H1 (cell line): Measurements from ENCODE around the gene TXNIP. TPM values are rescaled to one million over a fixed set of nuclear protein-coding genes. Genes with fewer than 3 reads are reported as not detected.

Experiments
- CTCF ChIA-PET: fragments of 300-600 bp; sonication (Branson Sonifier 250); formaldehyde crosslinking; loops from one replicate; lab custom pipeline; 2021; ENCODE audit not compliant: partially characterized antibody; lab: Charles Lee
- POLR2A ChIA-PET: fragments of 300-600 bp; sonication (Branson Sonifier 250); formaldehyde crosslinking; loops from one replicate; lab custom pipeline; 2021; ENCODE audit warnings: inconsistent platforms; ENCODE audit not compliant: partially characterized antibody; lab: Charles Lee
- DNase-seq, 2 experiments: peaks; one replicate each; pipeline versions ENCODE4 v3.0.0 to v3.0.0-alpha.2; 2010 to 2022; ENCODE audit warnings: low spot score in 2 of 2, low read depth in 1 of 2, mixed read lengths in 1 of 2
- FAIRE-seq: peaks from 2 replicates; lab custom pipeline; 2011; peaks lifted over from hg19 to GRCh38; lab: Jason Lieb, UNC
- H2AFZ ChIP-seq: 2 replicates; pipeline ENCODE4 v1.8.1; 2012; ENCODE audit warnings: low read length, inconsistent platforms
- H2AK5ac ChIP-seq: 2 replicates; pipeline ENCODE4 v1.6.1; 2013; ENCODE audit warnings: low read depth, low read length
- H2BK120ac ChIP-seq: replicated peaks from 2 replicates; pipeline ENCODE3; 2013; ENCODE audit warnings: low read depth, low read length, inconsistent platforms
- H2BK12ac ChIP-seq: 2 replicates; pipeline ENCODE4 v1.6.1; 2013; ENCODE audit warnings: low read depth, low read length
- H2BK15ac ChIP-seq: 2 replicates; pipeline ENCODE4 v1.6.1; 2013; ENCODE audit warnings: low read length
- H2BK20ac ChIP-seq: 2 replicates; pipeline ENCODE4 v1.6.1; 2013; ENCODE audit warnings: low read length
- H2BK5ac ChIP-seq: 2 replicates; pipeline ENCODE4 v1.6.1; 2013; ENCODE audit warnings: low read depth, low read length
- H3K14ac ChIP-seq: 2 replicates; pipeline ENCODE4 v1.6.1; 2013; ENCODE audit warnings: inconsistent platforms; ENCODE audit not compliant: insufficient read length
- H3K18ac ChIP-seq: 2 replicates; pipeline ENCODE4 v1.6.1; 2013; ENCODE audit warnings: low read length; ENCODE audit errors: extremely low read depth
- H3K23ac ChIP-seq: 2 replicates; pipeline ENCODE4 v1.6.1; 2013; ENCODE audit warnings: inconsistent platforms; ENCODE audit not compliant: insufficient read length
- H3K23me2 ChIP-seq: 2 replicates; pipeline ENCODE4 v1.6.1; 2013; ENCODE audit warnings: low read depth, low read length
- H3K27ac ChIP-seq: 2 replicates; pipeline ENCODE4 v1.6.1; 2011; ENCODE audit warnings: low read depth, low read length, inconsistent platforms
- H3K27me3 ChIP-seq, 4 experiments: replicated peaks in 1 of 4; 1 replicate in 1 of 4; 2 replicates in 3 of 4; pipeline versions ENCODE4 v1.6.1 to v1.8.1; 2011 to 2013; ENCODE audit warnings: low read length in 3 of 4, mild to moderate bottlenecking in 3 of 4, inconsistent platforms in 2 of 4, mixed read lengths in 2 of 4, moderate library complexity in 1 of 4; ENCODE audit not compliant: control insufficient read depth in 3 of 4, insufficient read depth in 3 of 4; ENCODE audit errors: extremely low read depth in 1 of 4
- H3K36me3 ChIP-seq, 4 experiments: 2 replicates each; pipeline versions ENCODE4 v1.6.1 to v1.8.1; 2011 to 2013; ENCODE audit warnings: mild to moderate bottlenecking in 4 of 4, low read length in 3 of 4, moderate library complexity in 2 of 4, control low read depth in 1 of 4, inconsistent platforms in 1 of 4; ENCODE audit not compliant: insufficient read depth in 4 of 4, control insufficient read depth in 2 of 4
- H3K4ac ChIP-seq: replicated peaks from 2 replicates; pipeline ENCODE3; 2013; ENCODE audit warnings: low read length, low read depth, mixed read lengths, inconsistent platforms; ENCODE audit not compliant: insufficient read length
- H3K4me1 ChIP-seq, 4 experiments: replicated peaks in 1 of 4; 1 replicate in 1 of 4; 2 replicates in 3 of 4; pipeline versions ENCODE4 v1.6.1 to v1.8.1; 2011 to 2013; ENCODE audit warnings: low read length in 3 of 4, inconsistent platforms in 2 of 4, mixed read lengths in 1 of 4; ENCODE audit not compliant: insufficient read depth in 4 of 4, control insufficient read depth in 3 of 4
- H3K4me2 ChIP-seq, 2 experiments: 2 replicates each; pipeline versions ENCODE4 v1.6.1 to v1.8.1; 2011 to 2013; ENCODE audit warnings: low read depth in 2 of 2, low read length in 2 of 2, control low read depth in 1 of 2, inconsistent platforms in 1 of 2, mild to moderate bottlenecking in 1 of 2; ENCODE audit not compliant: insufficient read depth in 1 of 2
- H3K4me3 ChIP-seq, 4 experiments: fragments of 200-600, 300-600 bp in 1 of 4; sonication (generic), shearing (Covaris generic), sonication (Bioruptor Twin) in 1 of 4; 2 replicates each; pipeline versions ENCODE4 v1.5.1 to v1.8.1; 2011 to 2016; ENCODE audit warnings: low read length in 4 of 4, low read depth in 3 of 4, control low read depth in 2 of 4, inconsistent platforms in 2 of 4, mild to moderate bottlenecking in 2 of 4, mixed read lengths in 1 of 4, moderate library complexity in 1 of 4; ENCODE audit not compliant: insufficient read depth in 2 of 4; ENCODE audit errors: extremely low read depth in 1 of 4
- H3K56ac ChIP-seq: replicated peaks from 2 replicates; pipeline ENCODE3; 2013; ENCODE audit warnings: low read depth, mild to moderate bottlenecking, mixed read lengths, low read length, inconsistent platforms; ENCODE audit not compliant: insufficient read length
- H3K79me1 ChIP-seq: 2 replicates; pipeline ENCODE4 v1.6.1; 2013; ENCODE audit warnings: low read depth, low read length, control low read depth
- H3K79me2 ChIP-seq, 2 experiments: 2 replicates each; pipeline versions ENCODE4 v1.6.1 to v1.8.1; 2012 to 2013; ENCODE audit warnings: low read length in 2 of 2, mild to moderate bottlenecking in 2 of 2, inconsistent platforms in 1 of 2; ENCODE audit not compliant: insufficient read depth in 2 of 2, control insufficient read depth in 1 of 2
- H3K9ac ChIP-seq, 4 experiments: replicated peaks in 1 of 4; 1 replicate in 1 of 4; 2 replicates in 3 of 4; pipeline versions ENCODE4 v1.6.1 to v1.8.1; 2011 to 2013; ENCODE audit warnings: low read depth in 3 of 4, low read length in 3 of 4, control low read depth in 2 of 4, mild to moderate bottlenecking in 2 of 4, moderate library complexity in 2 of 4, inconsistent platforms in 1 of 4; ENCODE audit errors: extremely low read depth in 1 of 4
- H3K9me3 ChIP-seq, 2 experiments: 2 replicates each; pipeline versions ENCODE4 v1.6.1 to v1.8.1; 2012 to 2013; ENCODE audit warnings: mild to moderate bottlenecking in 2 of 2, moderate library complexity in 2 of 2, control low read depth in 1 of 2, inconsistent platforms in 1 of 2, low read depth in 1 of 2, low read length in 1 of 2, mixed read lengths in 1 of 2; ENCODE audit not compliant: insufficient read depth in 2 of 2
- H4K20me1 ChIP-seq, 2 experiments: replicated peaks in 1 of 2; 2 replicates each; pipeline versions ENCODE3 to v1.8.1; 2011 to 2013; ENCODE audit warnings: inconsistent platforms in 2 of 2, low read length in 2 of 2, mild to moderate bottlenecking in 1 of 2; ENCODE audit not compliant: insufficient read depth in 2 of 2, control insufficient read depth in 1 of 2
- H4K5ac ChIP-seq: 2 replicates; pipeline ENCODE4 v1.6.1; 2013; ENCODE audit warnings: low read length, low read depth, mixed read lengths, inconsistent platforms; ENCODE audit not compliant: insufficient read length
- H4K8ac ChIP-seq: 2 replicates; pipeline ENCODE4 v1.8.0; 2013; ENCODE audit warnings: mild to moderate bottlenecking, moderate library complexity, low read length, inconsistent platforms; ENCODE audit not compliant: insufficient read depth; ENCODE audit errors: extremely low read depth
- H4K91ac ChIP-seq: replicated peaks from 2 replicates; pipeline ENCODE3; 2013; ENCODE audit warnings: low read length, mixed read lengths, inconsistent platforms; ENCODE audit not compliant: insufficient read length
- ATF3 ChIP-seq: IDR thresholded peaks from 2 replicates; pipeline ENCODE4 v1.6.1; 2011; ENCODE audit warnings: low read depth, mild to moderate bottlenecking, low read length; ENCODE audit not compliant: insufficient read depth
- BACH1 ChIP-seq: IDR thresholded peaks from 2 replicates; pipeline ENCODE4 v1.6.1; 2012; ENCODE audit warnings: low read length, improper control_type of control experiment
- BCL11A ChIP-seq, 2 experiments: IDR thresholded peaks; one replicate each; pipeline ENCODE4 v1.6.1; 2011; ENCODE audit warnings: low read depth in 2 of 2, low read length in 2 of 2, mild to moderate bottlenecking in 2 of 2
- CHD1 ChIP-seq: IDR thresholded peaks from 2 replicates; pipeline ENCODE4 v1.6.1; 2012; ENCODE audit warnings: low read depth, low read length, improper control_type of control experiment
- CREB1 ChIP-seq: IDR thresholded peaks from 2 replicates; pipeline ENCODE4 v1.6.1; 2012; ENCODE audit warnings: inconsistent platforms
- EGR1 ChIP-seq: IDR thresholded peaks from 2 replicates; pipeline ENCODE4 v1.6.1; 2011; ENCODE audit warnings: low read depth, low read length, borderline replicate concordance
- GTF2F1 ChIP-seq: IDR thresholded peaks from 2 replicates; pipeline ENCODE4 v1.6.1; 2012; ENCODE audit warnings: low read depth, low read length, improper control_type of control experiment, borderline replicate concordance
- JUN ChIP-seq: IDR thresholded peaks from 2 replicates; pipeline ENCODE4 v1.6.1; 2011; ENCODE audit warnings: low read depth, mild to moderate bottlenecking, improper control_type of control experiment, low read length
- NANOG ChIP-seq: IDR thresholded peaks from 2 replicates; pipeline ENCODE4 v1.6.1; 2011; ENCODE audit warnings: low read length, low read depth, mild to moderate bottlenecking, inconsistent platforms; ENCODE audit not compliant: insufficient read depth, poor library complexity, severe bottlenecking
- NRF1 ChIP-seq: IDR thresholded peaks from 2 replicates; pipeline ENCODE4 v1.6.1; 2011; ENCODE audit warnings: mild to moderate bottlenecking, low read depth, low read length, improper control_type of control experiment
- POLR2A ChIP-seq, 2 experiments: IDR thresholded peaks; 1 replicate in 1 of 2; 2 replicates in 1 of 2; pipeline ENCODE4 v1.6.1; 2011; ENCODE audit warnings: low read depth in 2 of 2, low read length in 2 of 2, mild to moderate bottlenecking in 2 of 2; ENCODE audit errors: control extremely low read depth in 1 of 2
- SIX5 ChIP-seq: IDR thresholded peaks from 2 replicates; pipeline ENCODE4 v1.6.1; 2011; ENCODE audit warnings: mild to moderate bottlenecking, low read depth, low read length
- SP1 ChIP-seq: IDR thresholded peaks from 2 replicates; pipeline ENCODE4 v1.6.1; 2011; ENCODE audit warnings: low read depth, low read length
- SUZ12 ChIP-seq: fragments of 200-600 bp; sonication (generic); IDR thresholded peaks from 2 replicates; pipeline ENCODE4 v1.6.1; 2012; ENCODE audit warnings: mild to moderate bottlenecking, inconsistent platforms, low read length, moderate library complexity, mixed read lengths
- TEAD4 ChIP-seq: IDR thresholded peaks from 2 replicates; pipeline ENCODE4 v1.6.1; 2012; ENCODE audit warnings: low read depth, low read length, inconsistent platforms, mixed read lengths
- YY1 ChIP-seq: IDR thresholded peaks from 2 replicates; pipeline ENCODE4 v1.6.1; 2011; ENCODE audit warnings: low read depth, mild to moderate bottlenecking, low read length
- WGBS, 2 experiments: shearing (Covaris generic) in 1 of 2; methylation state at CpG; one replicate each; pipeline versions ENCODE4 v1.1.6 to v1.1.7; 2013 to 2015; ENCODE audit warnings: low lambda C conversion rate in 2 of 2, mixed read lengths in 2 of 2, inconsistent platforms in 1 of 2, low coverage in 1 of 2, missing lambda C conversion rate in 1 of 2; ENCODE audit not compliant: insufficient replicate concordance in 2 of 2, insufficient coverage in 1 of 2, insufficient read length in 1 of 2; ENCODE audit errors: extremely low coverage in 1 of 2, missing lambda C conversion rate in 1 of 2; 5-methylcytosine and 5-hydroxymethylcytosine counted together
- polyA plus RNA-seq, 7 experiments: library from polyadenylated mRNA; depleted of rRNA in 3 of 7; stranded (reverse) in 5 of 7; unstranded in 2 of 7; fragments of >200 nt in 5 of 7; fragments of 200-250 nt in 2 of 7; gene quantifications; 1 replicate in 5 of 7; 2 replicates in 1 of 7; 4 replicates in 1 of 7; pipeline versions ENCODE4 v1.2.1 to v1.2.3, GENCODE V29; 2011 to 2013; ENCODE audit warnings: missing spikeins in 2 of 7, mixed read lengths in 2 of 7
- total RNA-seq: library from RNA; stranded (reverse); fragmentation: NEBNext Ultra II Directional; extraction: Animal tissue kit (Norgen Biotek cat#: 25700); gene quantifications from 2 replicates; pipeline ENCODE4 v1.2.1, GENCODE V29; 2021

TXNIP gene
- total and polyA plus RNA-seq, 2 of the 8 experiments (the other 6 are each of a cell fraction or from before 2014, with no cell fraction given), result 12.3 to 56.8 TPM

GRCh38 chr1:145986551-145986950 is 9.8 kb downstream of the TXNIP start:
- no peak overlapping the region for H2AFZ ChIP-seq
- no peak overlapping the region for H2BK5ac ChIP-seq
- FAIRE-seq (no peak), DNase-seq (no peak)
- no peak overlapping the region for H3K4me3 ChIP-seq
- H2BK15ac ChIP-seq, result no peak overlapping the region
- ChIA-PET POLR2A (interaction anchor here (1.8 to 13.7 kb wide), 3 partner anchors 4 to 59 kb away, joined by 6 to 218 read pairs (median 218); partner anchors contain the start of genes RBM8A and TXNIP), CTCF (interaction anchor here (0.7 to 12.6 kb wide), 4 partner anchors 8 to 103 kb away, joined by 3 to 93 read pairs (median 6); no protein-coding TSS in a partner anchor)
- TF ChIP-seq SP1, result no peak
- no peak for TF ChIP-seq TEAD4
- no peak for TF ChIP-seq NRF1
- TF ChIP-seq CHD1, result no peak
- TF ChIP-seq YY1, result no peak
- no peak for TF ChIP-seq POLR2A (IDR thresholded peaks at IDR 0.05; ENCODE audit: control extremely low read depth in 1 of 2, low read depth in 2 of 2, low read length in 2 of 2)
- no peak for TF ChIP-seq BCL11A (IDR thresholded peaks at IDR 0.05; ENCODE audit: low read depth in 2 of 2, low read length in 2 of 2)
- TF ChIP-seq BACH1, result no peak
- no peak for TF ChIP-seq EGR1
- TF ChIP-seq JUN, result no peak
- no peak for TF ChIP-seq GTF2F1
- no peak for TF ChIP-seq ATF3
- TF ChIP-seq SUZ12, result no peak
- TF ChIP-seq NANOG, result no peak
- TF ChIP-seq CREB1, result no peak
- TF ChIP-seq SIX5, result no peak
- H2BK12ac ChIP-seq, result no peak overlapping the region
- no peak overlapping the region for H3K14ac ChIP-seq
- H3K79me2 ChIP-seq, result no peaks in the 10 kb centered on the region
- H2AK5ac ChIP-seq, result no peak overlapping the region
- H3K9ac ChIP-seq, result no peak overlapping the region
- no peaks in the 10 kb centered on the region for H3K79me1 ChIP-seq
- H2BK120ac ChIP-seq, result no peak overlapping the region
- no peaks in the 10 kb centered on the region for H3K23me2 ChIP-seq
- H3K27me3 ChIP-seq, result no peaks in the 10 kb centered on the region
- H3K4ac ChIP-seq, result no peak overlapping the region
- H3K4me2 ChIP-seq, result no peak overlapping the region
- no peaks in the 10 kb centered on the region for H4K20me1 ChIP-seq
- H3K56ac ChIP-seq, result no peak overlapping the region
- no peaks in the 10 kb centered on the region for H3K9me3 ChIP-seq
- no peak overlapping the region for H3K27ac ChIP-seq
- WGBS, 2 experiments, result 95% methylated on average over 5 of the region's 6 CpGs; no CpG with 5 or more reads in 1 of the 2 experiments
- H3K36me3 ChIP-seq, result no peaks in the 10 kb centered on the region
- H2BK20ac ChIP-seq, result no peak overlapping the region
- no peak overlapping the region for H4K5ac ChIP-seq
- H4K8ac ChIP-seq, result no peak overlapping the region
- H3K4me1 ChIP-seq, result peaks cover 0 to 6% (median 3%) of the 10 kb centered on the region in 4 experiments; a peak in 6 of 7 replicates
- H4K91ac ChIP-seq, result no peak overlapping the region
- no peak overlapping the region for H3K18ac ChIP-seq
- no peak overlapping the region for H3K23ac ChIP-seq
